CD8-positive, alpha-beta memory T cell (primary cell): ENCODE measurements around the gene E2F6. TPM values are rescaled to one million over a fixed set of nuclear protein-coding genes. Genes with fewer than 3 reads are reported as not detected.

ENCODE experiments used
- CTCF ChIA-PET: fragments of 350-600 bp; sonication (Branson Sonifier 250); formaldehyde crosslinking; loops from one replicate; lab custom pipeline; 2021; ENCODE audit warnings: antibody characterized with exemption; lab: Charles Lee
- POLR2A ChIA-PET: fragments of 350-600 bp; sonication (Branson Sonifier 250); formaldehyde crosslinking; loops from one replicate; lab custom pipeline; 2021; ENCODE audit warnings: antibody characterized with exemption; lab: Charles Lee
- DNase-seq, 5 donors: peaks; one replicate each; pipeline versions ENCODE4 v3.0.0 to v3.0.0-alpha.2; 2020 to 2022; ENCODE audit warnings: mixed read lengths in 1 of 5
- H3K27ac ChIP-seq: one replicate; pipeline ENCODE4 v1.7.0; 2013; ENCODE audit warnings: low read depth, mild to moderate bottlenecking, low read length, moderate library complexity
- H3K27me3 ChIP-seq: 2 replicates; pipeline ENCODE4 v1.7.0; 2013; ENCODE audit warnings: low read length, mild to moderate bottlenecking; ENCODE audit not compliant: insufficient read depth, poor library complexity, severe bottlenecking
- H3K36me3 ChIP-seq: 2 replicates; pipeline ENCODE4 v1.7.0; 2013; ENCODE audit warnings: mild to moderate bottlenecking, low read length, moderate library complexity; ENCODE audit not compliant: insufficient read depth
- H3K4me1 ChIP-seq: 2 replicates; pipeline ENCODE4 v1.7.0; 2013; ENCODE audit warnings: mild to moderate bottlenecking, low read length, moderate library complexity; ENCODE audit not compliant: insufficient read depth
- H3K4me3 ChIP-seq: 2 replicates; pipeline ENCODE4 v1.7.0; 2013; ENCODE audit warnings: mild to moderate bottlenecking, low read length
- H3K9me3 ChIP-seq: 2 replicates; pipeline ENCODE4 v1.7.0; 2013; ENCODE audit warnings: mild to moderate bottlenecking, low read length
- H3K27ac Mint-ChIP-seq, 8 donors: one replicate each; pipeline ENCODE4 v1.8.0; 2020 to 2021; ENCODE audit warnings: mixed read lengths in 8 of 8, mild to moderate bottlenecking in 6 of 8, inconsistent platforms in 3 of 8, moderate library complexity in 3 of 8
- H3K27me3 Mint-ChIP-seq, 2 donors: one replicate each; pipeline ENCODE4 v1.8.0; 2020 to 2021; ENCODE audit warnings: mixed read lengths in 2 of 2, mild to moderate bottlenecking in 1 of 2, moderate library complexity in 1 of 2
- H3K36me3 Mint-ChIP-seq, 3 donors: one replicate each; pipeline ENCODE4 v1.8.0; 2020 to 2021; ENCODE audit warnings: mixed read lengths in 3 of 3, inconsistent platforms in 1 of 3, mild to moderate bottlenecking in 1 of 3
- H3K4me1 Mint-ChIP-seq, 3 donors: one replicate each; pipeline ENCODE4 v1.8.0; 2020 to 2021; ENCODE audit warnings: mixed read lengths in 3 of 3, inconsistent platforms in 1 of 3, mild to moderate bottlenecking in 1 of 3
- H3K4me3 Mint-ChIP-seq, 7 donors: one replicate each; pipeline ENCODE4 v1.8.0; 2020 to 2021; ENCODE audit warnings: mixed read lengths in 7 of 7, mild to moderate bottlenecking in 6 of 7, moderate library complexity in 4 of 7, inconsistent platforms in 2 of 7
- H3K9me3 Mint-ChIP-seq, 5 donors: one replicate each; pipeline ENCODE4 v1.8.0; 2020 to 2022; ENCODE audit warnings: mixed read lengths in 5 of 5, mild to moderate bottlenecking in 3 of 5, moderate library complexity in 2 of 5, inconsistent platforms in 1 of 5
- polyA plus RNA-seq: library from polyadenylated mRNA; unstranded; fragments of 300-500 nt; fragmentation: Illumina TruSeq; gene quantifications from one replicate; pipeline ENCODE4 v1.2.3, GENCODE V29; 2021
- total RNA-seq, 2 experiments: library from RNA; stranded (reverse); gene quantifications; one replicate each; pipeline ENCODE4 v1.2.3, GENCODE V29; 2021

The E2F6 gene
- total and polyA plus RNA-seq, 3 experiments from 2014 or later, result 4.5 to 14.7 (median 13.9) TPM

DNA sequence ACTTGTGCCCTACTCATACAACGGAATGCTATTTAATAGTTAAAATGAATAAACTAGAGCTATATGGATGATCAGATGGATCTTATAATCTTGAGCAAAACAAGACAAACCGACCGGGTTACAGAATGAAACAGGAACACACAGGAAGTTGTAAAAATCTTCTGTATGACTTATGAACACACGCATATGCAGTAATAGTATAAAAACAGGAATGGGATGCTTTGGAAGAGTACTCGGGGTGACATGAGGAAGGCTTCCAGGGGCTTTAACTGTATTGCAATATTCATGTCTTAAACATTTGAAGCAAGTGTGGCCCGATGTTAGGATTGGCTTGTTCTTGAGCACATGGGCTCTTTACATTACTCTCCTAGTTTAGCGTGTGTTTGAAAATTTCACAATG lies 14.9 kb upstream of the E2F6 start:
- Mint-ChIP-seq H3K27ac (peak overlapping the region in 1 of 8 donors; percentile 0), H3K27me3 (peaks cover 32 to 56% of the 10 kb centered on the region in 2 donors), H3K4me1 (peaks cover 7 to 13% (median 12%) of the 10 kb centered on the region in 3 donors), H3K36me3 (peaks cover 0 to 4% (median 2%) of the 10 kb centered on the region in 3 donors), H3K4me3 (peak overlapping the region in 2 of 7 donors; percentile 0 to 39), H3K9me3 (no peaks in the 10 kb centered on the region)
- H3K27me3 ChIP-seq, result peaks cover 25% of the 10 kb centered on the region
- DNase-seq, result no peak
- CTCF ChIA-PET, result no interaction called here
- POLR2A ChIA-PET, result no interaction called here
- no peak overlapping the region for H3K4me3 ChIP-seq
- no peaks in the 10 kb centered on the region for H3K36me3 ChIP-seq
- H3K4me1 ChIP-seq, result no peaks in the 10 kb centered on the region
- no peak overlapping the region for H3K27ac ChIP-seq
- H3K9me3 ChIP-seq, result no peaks in the 10 kb centered on the region

- Histone ChIP-seq H3K36me3 (no peaks in the 10 kb centered on the region), H3K4me3 (no peak overlapping the region), H3K27ac (no peak overlapping the region), H3K4me1 (no peaks in the 10 kb centered on the region), H3K27me3 (peaks cover 21% of the 10 kb centered on the region), H3K9me3 (no peaks in the 10 kb centered on the region)
- Mint-ChIP-seq H3K36me3 (peaks cover 0 to 4% (median 2%) of the 10 kb centered on the region in 3 donors), H3K27me3 (peaks cover 30 to 51% of the 10 kb centered on the region in 2 donors), H3K4me1 (peaks cover 7 to 13% (median 12%) of the 10 kb centered on the region in 3 donors), H3K9me3 (no peaks in the 10 kb centered on the region), H3K27ac (no peak overlapping the region), H3K4me3 (no peak overlapping the region)
- CTCF ChIA-PET, result no interaction called here
- DNase-seq, result no peak
- POLR2A ChIA-PET, result no interaction called here
Observed at GRCh38 chr2:11480406-11480805, 14.4 kb upstream of the E2F6 start.

DNA sequence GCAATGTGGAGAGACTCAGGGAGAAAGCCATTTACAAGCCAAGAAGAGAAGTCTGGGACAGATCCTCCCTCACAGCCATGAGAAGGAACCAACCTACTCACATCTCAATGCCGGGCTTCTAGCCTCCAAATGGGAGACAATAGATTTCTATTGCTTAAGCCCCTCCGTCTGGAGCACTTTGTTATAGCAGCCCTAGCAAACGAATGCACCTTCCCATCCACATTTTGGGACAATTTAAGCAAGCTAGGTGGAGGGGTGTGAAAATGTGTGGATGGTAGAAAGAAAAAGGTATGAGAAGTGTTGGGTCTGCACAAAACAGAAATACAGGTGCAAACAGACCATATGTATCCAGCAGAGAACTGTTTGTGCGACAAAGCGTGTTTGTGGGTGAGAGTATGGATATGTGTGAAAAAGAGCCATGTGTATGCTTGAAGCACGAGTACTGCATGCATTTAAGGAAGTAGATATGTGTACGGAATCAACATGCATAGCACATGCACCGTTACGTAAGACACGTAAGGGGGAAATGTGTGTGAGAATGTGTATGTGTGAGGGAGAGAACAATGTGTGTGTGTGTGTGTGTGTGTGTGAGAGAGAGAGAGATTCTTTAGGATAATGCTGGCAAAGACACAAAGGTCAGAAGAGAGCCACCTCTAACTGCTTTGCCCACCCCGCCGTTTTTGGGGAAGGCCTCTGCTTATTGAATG lies 13.1 kb upstream of the E2F6 start:
- H3K4me1 Mint-ChIP-seq, result peaks cover 7 to 13% (median 10%) of the 10 kb centered on the region in 3 donors

GRCh38 chr2:11477994-11478393 lies 12.0 kb upstream of the E2F6 start:
- H3K36me3 Mint-ChIP-seq, result peaks cover 0 to 4% (median 2%) of the 10 kb centered on the region in 3 donors
- Histone ChIP-seq H3K27ac (no peak overlapping the region), H3K36me3 (no peaks in the 10 kb centered on the region), H3K27me3 (peaks cover 15% of the 10 kb centered on the region), H3K4me3 (no peak overlapping the region), H3K4me1 (no peaks in the 10 kb centered on the region), H3K9me3 (no peaks in the 10 kb centered on the region)
- peak; percentile 55 to 84 (median 72) for DNase-seq
- no peak overlapping the region for H3K27ac Mint-ChIP-seq
- ChIA-PET CTCF (interaction anchor here (0.7 to 1.3 kb wide), 7 partner anchors 12 to 374 kb away, joined by 3 to 9 read pairs (median 4); partner anchors contain the start of gene E2F6), POLR2A (no interaction called here)
- peaks cover 19 to 29% of the 10 kb centered on the region in 2 donors for H3K27me3 Mint-ChIP-seq
- H3K9me3 Mint-ChIP-seq, result no peaks in the 10 kb centered on the region
- H3K4me1 Mint-ChIP-seq, result peaks cover 1 to 8% (median 3%) of the 10 kb centered on the region in 3 donors
- H3K4me3 Mint-ChIP-seq, result no peak overlapping the region

More for the DNA sequence above, 13.1 kb upstream of the E2F6 start:
- H3K4me1 ChIP-seq, result no peaks in the 10 kb centered on the region
- ChIA-PET POLR2A (no interaction called here), CTCF (interaction anchor here (0.7 to 1.4 kb wide), 3 partner anchors 13 to 375 kb away, joined by 3 to 4 read pairs (median 3); no protein-coding TSS in a partner anchor)
- Mint-ChIP-seq H3K36me3 (peaks cover 0 to 4% (median 4%) of the 10 kb centered on the region in 3 donors), H3K27ac (no peak overlapping the region), H3K4me3 (no peak overlapping the region), H3K9me3 (no peaks in the 10 kb centered on the region), H3K27me3 (peaks cover 26 to 39% of the 10 kb centered on the region in 2 donors)
- H3K9me3 ChIP-seq, result no peaks in the 10 kb centered on the region
- DNase-seq, result no peak
- peaks cover 19% of the 10 kb centered on the region for H3K27me3 ChIP-seq
- H3K36me3 ChIP-seq, result no peaks in the 10 kb centered on the region
- H3K27ac ChIP-seq, result no peak overlapping the region
- no peak overlapping the region for H3K4me3 ChIP-seq

- Histone ChIP-seq H3K36me3 (no peaks in the 10 kb centered on the region), H3K27ac (no peak overlapping the region), H3K4me1 (no peaks in the 10 kb centered on the region), H3K4me3 (no peak overlapping the region), H3K27me3 (peaks cover 1% of the 10 kb centered on the region), H3K9me3 (no peaks in the 10 kb centered on the region)
- CTCF ChIA-PET, result interaction anchor here (0.6 to 0.8 kb wide), 2 partner anchors 27 to 1533 kb away, joined by 3 read pairs; no protein-coding TSS in a partner anchor
- no peaks in the 10 kb centered on the region for H3K9me3 Mint-ChIP-seq
- H3K4me1 Mint-ChIP-seq, result no peaks in the 10 kb centered on the region
- POLR2A ChIA-PET, result no interaction called here
- H3K27ac Mint-ChIP-seq, result peak overlapping the region in 1 of 8 donors; percentile 10
- DNase-seq, result no peak
- H3K27me3 Mint-ChIP-seq, result peaks cover 0 to 2% of the 10 kb centered on the region in 2 donors
- peaks cover 0 to 2% (median 0%) of the 10 kb centered on the region in 3 donors for H3K36me3 Mint-ChIP-seq
- no peak overlapping the region for H3K4me3 Mint-ChIP-seq
Observed at GRCh38 chr2:11473659-11474433, 7.9 kb upstream of the E2F6 start.

- H3K36me3 Mint-ChIP-seq, result peaks cover 0 to 10% (median 0%) of the 10 kb centered on the region in 3 donors
- no peaks in the 10 kb centered on the region for H3K9me3 ChIP-seq
- no peak for DNase-seq
- no peak overlapping the region for H3K27ac ChIP-seq
- no peak overlapping the region for H3K4me3 ChIP-seq
- ChIA-PET CTCF (interaction anchor here (1.1 kb wide), 1 partner anchor 336 kb away, joined by 3 read pairs; no protein-coding TSS in a partner anchor), POLR2A (no interaction called here)
- H3K27me3 Mint-ChIP-seq, result peaks cover 0 to 2% of the 10 kb centered on the region in 2 donors
- H3K4me1 Mint-ChIP-seq, result peaks cover 24 to 45% (median 34%) of the 10 kb centered on the region in 3 donors
- H3K9me3 Mint-ChIP-seq, result no peaks in the 10 kb centered on the region
- H3K4me3 Mint-ChIP-seq, result peak overlapping the region in 3 of 7 donors; percentile 32 to 88 (median 67)
- no peaks in the 10 kb centered on the region for H3K36me3 ChIP-seq
- H3K27me3 ChIP-seq, result no peaks in the 10 kb centered on the region
- H3K4me1 ChIP-seq, result peaks cover 16% of the 10 kb centered on the region
- peak overlapping the region in 1 of 8 donors; percentile 53 for H3K27ac Mint-ChIP-seq
Observed at GRCh38 chr2:11467749-11468148, 1.8 kb upstream of the E2F6 start.

GRCh38 chr2:11467129-11467649 lies 1.2 kb upstream of the E2F6 start:
- POLR2A ChIA-PET, result no interaction called here
- H3K4me3 ChIP-seq, result no peak overlapping the region
- peak overlapping the region in 4 of 8 donors; percentile 17 to 83 (median 77) for H3K27ac Mint-ChIP-seq

More at GRCh38 chr2:11467129-11467649, 1.2 kb upstream of the E2F6 start:
- Mint-ChIP-seq H3K27me3 (peaks cover 0 to 2% of the 10 kb centered on the region in 2 donors), H3K36me3 (peaks cover 0 to 10% (median 0%) of the 10 kb centered on the region in 3 donors), H3K4me3 (peak overlapping the region; percentile 86 to 98 (median 88)), H3K4me1 (peaks cover 29 to 50% (median 39%) of the 10 kb centered on the region in 3 donors), H3K9me3 (no peaks in the 10 kb centered on the region)
- H3K36me3 ChIP-seq, result peaks cover 3% of the 10 kb centered on the region
- CTCF ChIA-PET, result interaction anchor here (1.1 kb wide), 1 partner anchor 335 kb away, joined by 3 read pairs; no protein-coding TSS in a partner anchor
- DNase-seq, result no peak
- H3K9me3 ChIP-seq, result no peaks in the 10 kb centered on the region
- H3K27ac ChIP-seq, result no peak overlapping the region
- H3K4me1 ChIP-seq, result peaks cover 16% of the 10 kb centered on the region
- no peaks in the 10 kb centered on the region for H3K27me3 ChIP-seq
